ENCODE data around the gene SLC35F5.

GRCh38 chr2:113685471-113685870 is 71.0 kb downstream of the SLC35F5 start:
- TF ChIP-seq, protein P1, sequence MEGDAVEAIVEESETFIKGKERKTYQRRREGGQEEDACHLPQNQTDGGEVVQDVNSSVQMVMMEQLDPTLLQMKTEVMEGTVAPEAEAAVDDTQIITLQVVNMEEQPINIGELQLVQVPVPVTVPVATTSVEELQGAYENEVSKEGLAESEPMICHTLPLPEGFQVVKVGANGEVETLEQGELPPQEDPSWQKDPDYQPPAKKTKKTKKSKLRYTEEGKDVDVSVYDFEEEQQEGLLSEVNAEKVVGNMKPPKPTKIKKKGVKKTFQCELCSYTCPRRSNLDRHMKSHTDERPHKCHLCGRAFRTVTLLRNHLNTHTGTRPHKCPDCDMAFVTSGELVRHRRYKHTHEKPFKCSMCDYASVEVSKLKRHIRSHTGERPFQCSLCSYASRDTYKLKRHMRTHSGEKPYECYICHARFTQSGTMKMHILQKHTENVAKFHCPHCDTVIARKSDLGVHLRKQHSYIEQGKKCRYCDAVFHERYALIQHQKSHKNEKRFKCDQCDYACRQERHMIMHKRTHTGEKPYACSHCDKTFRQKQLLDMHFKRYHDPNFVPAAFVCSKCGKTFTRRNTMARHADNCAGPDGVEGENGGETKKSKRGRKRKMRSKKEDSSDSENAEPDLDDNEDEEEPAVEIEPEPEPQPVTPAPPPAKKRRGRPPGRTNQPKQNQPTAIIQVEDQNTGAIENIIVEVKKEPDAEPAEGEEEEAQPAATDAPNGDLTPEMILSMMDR (conservative IDR thresholded peaks at IDR 0.05; ENCODE audit: low read length), result no peak
- no peak for TF ChIP-seq EZH2phosphoT487 (IDR thresholded peaks at IDR 0.05; ENCODE audit: borderline replicate concordance, low read depth, low read length)
